ENCODE measurements around the gene LITAF. TPM values are rescaled to one million over a fixed set of nuclear protein-coding genes. Genes with fewer than 3 reads are reported as not detected.

Gene LITAF
- total RNA-seq, 1 experiment from 2014 or later = 73.0 TPM

- no peak overlapping the region for H3K4me3 Mint-ChIP-seq
- peaks cover 6% of the 10 kb centered on the region; the same call in 1 of the 2 replicates for H3K9me3 Mint-ChIP-seq
- ChIA-PET CTCF (interaction anchor here (0.9 kb wide), 1 partner anchor 109 kb away, joined by 3 read pairs; no protein-coding TSS in a partner anchor), POLR2A (no interaction called here)
- no peak overlapping the region for H3K27ac Mint-ChIP-seq
- TF ChIP-seq PRRX2 (CRISPR knock-in tag; IDR thresholded peaks at IDR 0.05) = no peak
- no peak for TF ChIP-seq NR2C2 (CRISPR knock-in tag; IDR thresholded peaks at IDR 0.05)
- no peak for TF ChIP-seq ZNF317 (CRISPR knock-in tag; IDR thresholded peaks at IDR 0.05; ENCODE audit: borderline replicate concordance, low read depth)
- no peak for TF ChIP-seq MXD4 (CRISPR knock-in tag; IDR thresholded peaks at IDR 0.05; ENCODE audit: borderline replicate concordance)
- no peak for TF ChIP-seq ZNF281 (CRISPR knock-in tag; IDR thresholded peaks at IDR 0.05)
- TF ChIP-seq MAX (CRISPR knock-in tag; IDR thresholded peaks at IDR 0.05) = no peak
- no peak for TF ChIP-seq ZNF396 (CRISPR knock-in tag; IDR thresholded peaks at IDR 0.05; ENCODE audit: borderline replicate concordance)
- no peak for TF ChIP-seq NFATC4 (CRISPR knock-in tag; IDR thresholded peaks at IDR 0.05)
- no peak for TF ChIP-seq MYBL2 (CRISPR knock-in tag; IDR thresholded peaks at IDR 0.05)
- TF ChIP-seq ZNF416 (CRISPR knock-in tag; IDR thresholded peaks at IDR 0.05) = no peak
- no peak for TF ChIP-seq E2F5 (CRISPR knock-in tag; IDR thresholded peaks at IDR 0.05)
- TF ChIP-seq FOXK1 (CRISPR knock-in tag; IDR thresholded peaks at IDR 0.05) = no peak
- TF ChIP-seq ZBTB43 (CRISPR knock-in tag; IDR thresholded peaks at IDR 0.05) = no peak
- H3K27me3 Mint-ChIP-seq (ENCODE audit: low read depth) = no peaks in the 10 kb centered on the region
- no peaks in the 10 kb centered on the region for H3K36me3 Mint-ChIP-seq
- DNase-seq (ENCODE audit: low spot score) = no peak
- peaks cover 6% of the 10 kb centered on the region; the same call in 1 of the 2 replicates for H3K4me1 Mint-ChIP-seq
- ATAC-seq = no peak
Observed at GRCh38 chr16:11533588-11533987, 53.1 kb downstream of the LITAF start.

GRCh38 chr16:11530171-11530940, 56.4 kb downstream of the LITAF start:
- DNase-seq (ENCODE audit: low spot score) = no peak
- H3K27me3 Mint-ChIP-seq (ENCODE audit: low read depth) = no peaks in the 10 kb centered on the region
- peaks cover 13% of the 10 kb centered on the region; the same call in 1 of the 2 replicates for H3K4me1 Mint-ChIP-seq
- H3K9me3 Mint-ChIP-seq = peaks cover 6% of the 10 kb centered on the region; the same call in 1 of the 2 replicates
- POLR2A ChIA-PET = interaction anchor here (0.6 to 0.7 kb wide), 2 partner anchors 44 to 391 kb away, joined by 5 to 6 read pairs; no protein-coding TSS in a partner anchor
- no peak overlapping the region for H3K4me3 Mint-ChIP-seq
- H3K36me3 Mint-ChIP-seq = no peaks in the 10 kb centered on the region
- TF ChIP-seq ZNF423 (CRISPR knock-in tag; IDR thresholded peaks at IDR 0.05) = 0 out of 2 replicates have a peak, but pooled peaks have one; percentile 26
- no peak for TF ChIP-seq ZNF532 (CRISPR knock-in tag; IDR thresholded peaks at IDR 0.05; ENCODE audit: borderline replicate concordance)
- H3K27ac Mint-ChIP-seq = peak overlapping the region; percentile 55; the same call in 1 of the 2 replicates
- CTCF ChIA-PET = interaction anchor here (0.8 to 3.8 kb wide), 11 partner anchors 15 to 184 kb away, joined by 3 to 49 read pairs (median 19); no protein-coding TSS in a partner anchor
- ATAC-seq = no peak
